H1 (cell line): ENCODE results near the gene GLTPD2. TPM values are rescaled to one million over a fixed set of nuclear protein-coding genes. Genes with fewer than 3 reads are reported as not detected.

Experiments used
- CREB1 ChIP-seq: IDR thresholded peaks from 2 replicates; pipeline ENCODE4 v1.6.1; 2012; ENCODE audit warnings: inconsistent platforms
- EZH2 ChIP-seq: fragments of 200-600 bp; sonication (generic); IDR thresholded peaks from 2 replicates; pipeline ENCODE4 v1.7.1; 2012; ENCODE audit warnings: low read depth, mild to moderate bottlenecking, moderate library complexity, low read length, inconsistent platforms; ENCODE audit not compliant: severe bottlenecking
- SP4 ChIP-seq: IDR thresholded peaks from 2 replicates; pipeline ENCODE4 v1.6.1; 2012; ENCODE audit warnings: low read length, inconsistent platforms
- polyA plus RNA-seq, 7 experiments: library from polyadenylated mRNA; depleted of rRNA in 3 of 7; stranded (reverse) in 5 of 7; unstranded in 2 of 7; fragments of >200 nt in 5 of 7; fragments of 200-250 nt in 2 of 7; gene quantifications; 1 replicate in 5 of 7; 2 replicates in 1 of 7; 4 replicates in 1 of 7; pipeline versions ENCODE4 v1.2.1 to v1.2.3, GENCODE V29; 2011 to 2013; ENCODE audit warnings: missing spikeins in 2 of 7, mixed read lengths in 2 of 7
- total RNA-seq: library from RNA; stranded (reverse); fragmentation: NEBNext Ultra II Directional; extraction: Animal tissue kit (Norgen Biotek cat#: 25700); gene quantifications from 2 replicates; pipeline ENCODE4 v1.2.1, GENCODE V29; 2021

Gene GLTPD2
- total and polyA plus RNA-seq, 2 of the 8 experiments (the other 6 are each of a cell fraction or from before 2014, with no cell fraction given): not detected

GRCh38 chr17:4839221-4839620 lies 50.5 kb downstream of the GLTPD2 start (continued):
- TF ChIP-seq CREB1 (no peak), EZH2 (no peak), SP4 (no peak)

Other genes with a start within 250 kb of the GLTPD2 start
- 151 and 153 TPM in 2 replicates for gene MYBBP1A, start 233.6 kb upstream of the GLTPD2 start, total RNA-seq
- 46.8 and 79.9 TPM in 2 replicates for gene MYBBP1A, start 233.6 kb upstream of the GLTPD2 start, polyA plus RNA-seq (2011; rRNA removed)
- not detected in 2 replicates for gene GGT6, start 228.4 kb upstream of the GLTPD2 start, total RNA-seq
- gene GGT6, start 228.4 kb upstream of the GLTPD2 start, polyA plus RNA-seq (2011; rRNA removed): 0.18 and 0.30 TPM in 2 replicates
- gene SMTNL2, start 204.4 kb upstream of the GLTPD2 start, total RNA-seq: 3.7 and 4.5 TPM in 2 replicates
- 3.6 and 4.6 TPM in 2 replicates for gene SMTNL2, start 204.4 kb upstream of the GLTPD2 start, polyA plus RNA-seq (2011; rRNA removed)
- gene ALOX15, start 147.3 kb upstream of the GLTPD2 start, total RNA-seq: 1.5 TPM in 2 replicates
- 1.7 and 2.2 TPM in 2 replicates for gene ALOX15, start 147.3 kb upstream of the GLTPD2 start, polyA plus RNA-seq (2011; rRNA removed)
- 184 and 185 TPM in 2 replicates for gene PELP1, start 84.8 kb upstream of the GLTPD2 start, total RNA-seq
- 75.6 and 160 TPM in 2 replicates for gene PELP1, start 84.8 kb upstream of the GLTPD2 start, polyA plus RNA-seq (2011; rRNA removed)
- 95.6 and 101 TPM in 2 replicates for gene ARRB2, start 78.3 kb upstream of the GLTPD2 start, total RNA-seq
- 72.4 and 96.0 TPM in 2 replicates for gene ARRB2, start 78.3 kb upstream of the GLTPD2 start, polyA plus RNA-seq (2011; rRNA removed)
- gene MED11, start 57.5 kb upstream of the GLTPD2 start, total RNA-seq: 18.8 and 21.6 TPM in 2 replicates
- 36.0 and 40.0 TPM in 2 replicates for gene MED11, start 57.5 kb upstream of the GLTPD2 start, polyA plus RNA-seq (2011; rRNA removed)
- 0.48 and 0.58 TPM in 2 replicates for gene ZMYND15, start 49.1 kb upstream of the GLTPD2 start, total RNA-seq
- 0.53 and 0.86 TPM in 2 replicates for gene ZMYND15, start 49.1 kb upstream of the GLTPD2 start, polyA plus RNA-seq (2011; rRNA removed)
- 3.5 and 3.9 TPM in 2 replicates for gene CXCL16, start 49.0 kb upstream of the GLTPD2 start, total RNA-seq
- 4.8 and 5.2 TPM in 2 replicates for gene CXCL16, start 49.0 kb upstream of the GLTPD2 start, polyA plus RNA-seq (2011; rRNA removed)
- not detected in 2 replicates for gene TM4SF5, start 17.1 kb upstream of the GLTPD2 start, total RNA-seq
- not detected in 2 replicates for gene TM4SF5, start 17.1 kb upstream of the GLTPD2 start, polyA plus RNA-seq (2011; rRNA removed)
- not detected in 2 replicates for gene VMO1, start 2.6 kb upstream of the GLTPD2 start, total RNA-seq
- 0.30 and 0.78 TPM in 2 replicates for gene VMO1, start 2.6 kb upstream of the GLTPD2 start, polyA plus RNA-seq (2011; rRNA removed)
- 264 and 278 TPM in 2 replicates for gene PSMB6, start 7.2 kb downstream of the GLTPD2 start, total RNA-seq
- gene PSMB6, start 7.2 kb downstream of the GLTPD2 start, polyA plus RNA-seq (2011; rRNA removed): 635 and 737 TPM in 2 replicates
- gene PLD2, start 18.2 kb downstream of the GLTPD2 start, total RNA-seq: 48.4 and 53.0 TPM in 2 replicates
- 44.3 and 59.8 TPM in 2 replicates for gene PLD2, start 18.2 kb downstream of the GLTPD2 start, polyA plus RNA-seq (2011; rRNA removed)
- 74.4 and 77.7 TPM in 2 replicates for gene MINK1, start 44.4 kb downstream of the GLTPD2 start, total RNA-seq
- 26.9 and 44.8 TPM in 2 replicates for gene MINK1, start 44.4 kb downstream of the GLTPD2 start, polyA plus RNA-seq (2011; rRNA removed)
- 0.38 and 0.39 TPM in 2 replicates for gene C17orf107, start 110.6 kb downstream of the GLTPD2 start, total RNA-seq
- 0.45 and 0.67 TPM in 2 replicates for gene C17orf107, start 110.6 kb downstream of the GLTPD2 start, polyA plus RNA-seq (2011; rRNA removed)
- gene CHRNE, start 114.1 kb downstream of the GLTPD2 start, total RNA-seq: 0.15 and 0.40 TPM in 2 replicates
- gene CHRNE, start 114.1 kb downstream of the GLTPD2 start, polyA plus RNA-seq (2011; rRNA removed): 0.33 and 0.63 TPM in 2 replicates
- gene GP1BA, start 143.3 kb downstream of the GLTPD2 start, total RNA-seq: not detected in 2 replicates
- not detected in 2 replicates for gene GP1BA, start 143.3 kb downstream of the GLTPD2 start, polyA plus RNA-seq (2011; rRNA removed)
- gene SLC25A11, start 151.1 kb downstream of the GLTPD2 start, total RNA-seq: 55.9 and 65.2 TPM in 2 replicates
- 97.0 and 136 TPM in 2 replicates for gene SLC25A11, start 151.1 kb downstream of the GLTPD2 start, polyA plus RNA-seq (2011; rRNA removed)
- gene RNF167, start 151.3 kb downstream of the GLTPD2 start, total RNA-seq: 140 and 147 TPM in 2 replicates
- gene RNF167, start 151.3 kb downstream of the GLTPD2 start, polyA plus RNA-seq (2011; rRNA removed): 281 and 284 TPM in 2 replicates
- 1,355 and 1,387 TPM in 2 replicates for gene PFN1, start 159.6 kb downstream of the GLTPD2 start, total RNA-seq
- gene PFN1, start 159.6 kb downstream of the GLTPD2 start, polyA plus RNA-seq (2011; rRNA removed): 1,949 and 2,147 TPM in 2 replicates
- 24.1 and 25.7 TPM in 2 replicates for gene ENO3, start 162.2 kb downstream of the GLTPD2 start, total RNA-seq
- gene ENO3, start 162.2 kb downstream of the GLTPD2 start, polyA plus RNA-seq (2011; rRNA removed): 25.0 and 36.4 TPM in 2 replicates
- gene SPAG7, start 178.9 kb downstream of the GLTPD2 start, total RNA-seq: 81.9 and 83.6 TPM in 2 replicates
- gene SPAG7, start 178.9 kb downstream of the GLTPD2 start, polyA plus RNA-seq (2011; rRNA removed): 74.2 and 82.1 TPM in 2 replicates
- 11.4 and 12.0 TPM in 2 replicates for gene CAMTA2, start 198.7 kb downstream of the GLTPD2 start, total RNA-seq
- gene CAMTA2, start 198.7 kb downstream of the GLTPD2 start, polyA plus RNA-seq (2011; rRNA removed): 5.5 and 13.7 TPM in 2 replicates
- gene INCA1, start 208.6 kb downstream of the GLTPD2 start, total RNA-seq: 1.1 and 1.4 TPM in 2 replicates
- gene INCA1, start 208.6 kb downstream of the GLTPD2 start, polyA plus RNA-seq (2011; rRNA removed): 0.80 and 0.89 TPM in 2 replicates
- 114 and 118 TPM in 2 replicates for gene KIF1C, start 209.0 kb downstream of the GLTPD2 start, total RNA-seq
- 14.3 and 28.7 TPM in 2 replicates for gene KIF1C, start 209.0 kb downstream of the GLTPD2 start, polyA plus RNA-seq (2011; rRNA removed)
- 0.61 and 0.63 TPM in 2 replicates for gene SLC52A1, start 246.5 kb downstream of the GLTPD2 start, total RNA-seq
- gene SLC52A1, start 246.5 kb downstream of the GLTPD2 start, polyA plus RNA-seq (2011; rRNA removed): 0.67 and 1.2 TPM in 2 replicates